HepG2 (cell line): Measurements from ENCODE around the gene TAS1R3. TPM values are rescaled to one million over a fixed set of nuclear protein-coding genes. Genes with fewer than 3 reads are reported as not detected.

Source experiments
- AFF4 ChIP-seq: sonication (generic); formaldehyde crosslinking; IDR thresholded peaks from 2 replicates; pipeline ENCODE4 v1.4.0; 2020; ENCODE audit warnings: missing genetic modification reagents
- AGO2 ChIP-seq: fragments of 200-400 bp; formaldehyde crosslinking; optimal IDR thresholded peaks from 2 replicates; pipeline ENCODE3; 2017; ENCODE audit warnings: mild to moderate bottlenecking, low read depth, low read length, moderate library complexity
- ARID4A ChIP-seq: sonication (generic); formaldehyde crosslinking; IDR thresholded peaks from 2 replicates; pipeline ENCODE4 v1.5.0; 2020; ENCODE audit warnings: mild to moderate bottlenecking, missing genetic modification reagents, borderline replicate concordance
- BORCS8-MEF2B ChIP-seq: sonication (generic); formaldehyde crosslinking; IDR thresholded peaks from 2 replicates; pipeline ENCODE4 v1.8.0; 2022; ENCODE audit warnings: mild to moderate bottlenecking, missing genetic modification reagents
- CBX2 ChIP-seq, 2 experiments: fragments of 200-600 bp in 1 of 2; sonication (generic); formaldehyde crosslinking in 1 of 2; IDR thresholded peaks; 2 replicates each; pipeline versions ENCODE4 v1.7.0 to v1.8.1; 2018 to 2022; ENCODE audit warnings: low read depth in 2 of 2, low read length in 1 of 2, mild to moderate bottlenecking in 1 of 2, missing genetic modification reagents in 1 of 2
- CENPX ChIP-seq: sonication (generic); formaldehyde crosslinking; IDR thresholded peaks from 2 replicates; pipeline ENCODE4 v1.9.0; 2021; ENCODE audit warnings: mild to moderate bottlenecking, missing genetic modification reagents, moderate library complexity
- KLF9 ChIP-seq: IDR thresholded peaks from 2 replicates; pipeline ENCODE4 v1.6.1; 2016; ENCODE audit warnings: low read depth
- SPEN ChIP-seq: sonication (generic); formaldehyde crosslinking; IDR thresholded peaks from 2 replicates; pipeline ENCODE4 v1.5.1; 2020; ENCODE audit warnings: low read depth, mild to moderate bottlenecking, missing genetic modification reagents
- ZKSCAN1 ChIP-seq: fragments of 150-350 bp; IDR thresholded peaks from 2 replicates; pipeline ENCODE4 v1.6.1; 2014; ENCODE audit warnings: low read length
- ZNF607 ChIP-seq: sonication (generic); formaldehyde crosslinking; IDR thresholded peaks from 2 replicates; pipeline ENCODE4 v1.5.1; 2020; ENCODE audit warnings: missing genetic modification reagents, mild to moderate bottlenecking, borderline replicate concordance
- ZNF646 ChIP-seq: sonication (generic); formaldehyde crosslinking; IDR thresholded peaks from 2 replicates; pipeline ENCODE4 v1.9.0; 2021; ENCODE audit warnings: mild to moderate bottlenecking, missing genetic modification reagents
- ZNF678 ChIP-seq: sonication (generic); formaldehyde crosslinking; IDR thresholded peaks from 2 replicates; pipeline ENCODE4 v1.4.0; 2020; ENCODE audit warnings: mild to moderate bottlenecking, missing genetic modification reagents
- ZNF724P ChIP-seq: sonication (generic); formaldehyde crosslinking; IDR thresholded peaks from 2 replicates; pipeline ENCODE4 v1.8.0; 2022; ENCODE audit warnings: missing genetic modification reagents, borderline replicate concordance
- ZNF839 ChIP-seq: sonication (generic); formaldehyde crosslinking; IDR thresholded peaks from 2 replicates; pipeline ENCODE4 v1.4.0; 2020; ENCODE audit warnings: missing genetic modification reagents, mild to moderate bottlenecking, borderline replicate concordance
- polyA plus RNA-seq, 8 experiments: library from polyadenylated mRNA; depleted of rRNA in 3 of 8; stranded (reverse) in 7 of 8; unstranded in 1 of 8; fragments of >200 nt; fragmentation: Illumina TruSeq in 4 of 8; extraction: Trizol in 4 of 8; gene quantifications; 2 replicates each; pipeline versions ENCODE4 v1.2.1 to v1.2.3, GENCODE V29; 2011 to 2016; ENCODE audit warnings: low read depth in 4 of 8, missing spikeins in 1 of 8, mixed read lengths in 1 of 8; ENCODE audit not compliant: insufficient read depth in 1 of 8
- total RNA-seq, 5 experiments: library from RNA; depleted of rRNA; stranded (reverse); fragments of >200 nt; fragmentation: Illumina TruSeq; extraction: Trizol; gene quantifications; 2 replicates each; pipeline ENCODE4 v1.2.3, GENCODE V29; 2016; ENCODE audit warnings: low read depth in 1 of 5

The TAS1R3 gene
- total and polyA plus RNA-seq, 2 of the 13 experiments (the other 11 are each of a cell fraction or from before 2014, with no cell fraction given): 0.13 to 0.15 TPM

GRCh38 chr1:1330366-1331067 lies 563 bp upstream of the TAS1R3 start (continued):
- TF ChIP-seq KLF9 (CRISPR knock-in tag) (no peak), ZNF646 (CRISPR knock-in tag) (no peak), AGO2 (no peak), ZNF839 (no peak), ARID4A (peak; percentile 10; the same call in 1 of the 2 replicates), CENPX (CRISPR knock-in tag) (no peak), BORCS8-MEF2B (0 out of 2 replicates have a peak, but pooled peaks have one; percentile 36), SPEN (CRISPR knock-in tag) (0 out of 2 replicates have a peak, but pooled peaks have one; percentile 7), ZNF724P (CRISPR knock-in tag) (no peak), ZKSCAN1 (no peak), CBX2 (IDR thresholded peaks at IDR 0.05; ENCODE audit: low read depth, low read length) (no peak), CBX2 (CRISPR knock-in tag; IDR thresholded peaks at IDR 0.05; ENCODE audit: low read depth) (no peak), AFF4 (no peak), ZNF678 (CRISPR knock-in tag) (no peak), ZNF607 (0 out of 2 replicates have a peak, but pooled peaks have one; percentile 4)
